CD4-positive, alpha-beta T cell treated with Interleukin-12 subunit alpha and Interleukin-12 subunit beta, for 1 hour (primary cell): ENCODE results near the gene PITPNC1.
"Not testable (repeated sequence)": the region's sequence is repeated elsewhere in the genome, so short reads cannot be mapped to it uniquely, and the experiment has no call there.

Experiments
- DNase-seq: peaks from one replicate; pipeline ENCODE4 v3.0.0-alpha.2; 2020

Gene PITPNC1

DNA sequence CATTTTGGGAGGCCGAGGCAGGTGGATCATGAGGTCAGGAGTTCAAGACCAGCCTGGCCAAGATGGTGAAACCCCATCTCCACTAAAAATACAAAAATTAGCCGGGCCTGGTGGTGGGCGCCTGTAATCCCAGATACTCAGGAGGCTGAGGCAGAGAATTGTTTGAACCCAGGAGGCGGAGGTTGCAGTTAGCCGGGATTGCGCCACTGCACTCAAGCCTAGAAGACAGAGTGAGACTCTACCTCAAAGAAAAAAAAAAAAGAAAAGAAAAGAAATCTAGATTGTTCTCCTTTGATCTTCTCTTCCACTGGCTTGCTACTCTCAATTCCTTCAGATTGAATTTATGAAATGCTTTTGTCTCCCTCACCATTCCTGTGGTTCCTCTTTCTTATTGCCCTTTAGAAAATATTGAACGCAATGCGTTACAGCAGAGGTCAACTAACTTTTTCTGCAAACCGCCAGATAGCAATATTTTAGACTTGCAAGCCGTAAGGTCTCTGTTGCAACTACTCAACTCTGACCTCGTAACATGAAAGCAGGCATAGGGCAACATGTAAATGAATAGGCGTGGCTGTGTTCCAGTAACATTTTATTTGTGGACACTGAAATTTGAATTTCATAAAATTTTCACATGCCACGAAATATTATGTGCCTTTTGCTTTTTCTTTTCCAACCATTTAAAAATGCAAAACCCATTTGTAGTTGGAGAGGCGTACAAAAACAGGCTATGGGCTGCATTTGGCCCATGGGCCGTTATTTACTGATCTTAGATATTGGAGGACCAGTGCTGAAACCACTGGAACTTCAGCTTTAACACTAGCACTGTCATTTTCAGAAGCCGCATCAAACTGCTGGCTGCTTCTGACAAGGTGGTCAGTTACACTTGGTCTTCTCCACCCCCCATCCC, 24.8 kb downstream of the PITPNC1 start:
- no peak for DNase-seq

DNA sequence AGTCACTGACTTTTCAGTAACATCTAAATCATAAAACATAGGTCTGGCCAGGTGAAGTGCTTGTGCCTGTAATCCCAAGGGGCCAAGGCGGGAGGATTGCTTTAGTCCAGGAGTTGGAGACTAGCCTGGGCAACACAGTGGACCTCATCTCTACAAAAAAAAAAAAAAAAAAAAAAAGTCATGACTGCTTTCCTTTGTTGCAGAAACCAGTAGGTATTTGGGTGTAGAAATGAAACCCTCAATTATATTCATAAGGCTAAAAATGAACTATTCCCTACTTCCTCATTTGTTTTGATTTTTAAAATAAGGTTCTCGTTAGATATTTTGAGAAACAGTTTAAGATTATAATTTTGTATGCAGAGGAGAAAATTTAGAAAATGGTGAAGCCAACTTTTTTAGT, 26.0 kb downstream of the PITPNC1 start:
- no peak for DNase-seq

DNA sequence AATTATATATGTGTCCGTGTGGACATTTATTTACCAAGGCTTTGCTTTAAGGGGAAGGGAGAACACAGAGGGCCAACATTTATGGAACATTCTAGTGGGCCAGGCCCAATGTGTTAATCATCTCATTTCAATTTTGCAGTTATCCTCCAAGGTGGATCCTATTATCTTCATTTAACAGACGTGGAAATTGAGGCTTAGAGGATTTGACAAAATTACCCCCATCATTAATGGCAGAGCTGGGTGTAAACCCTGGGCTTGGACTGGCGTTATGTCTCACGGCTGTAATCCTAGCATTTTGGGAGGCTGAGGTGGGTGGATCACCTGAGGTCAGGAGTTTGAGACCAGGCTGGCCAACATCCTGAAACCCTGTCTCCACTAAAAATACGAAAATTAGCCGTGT, 26.4 kb downstream of the PITPNC1 start:
- DNase-seq = no peak

DNA sequence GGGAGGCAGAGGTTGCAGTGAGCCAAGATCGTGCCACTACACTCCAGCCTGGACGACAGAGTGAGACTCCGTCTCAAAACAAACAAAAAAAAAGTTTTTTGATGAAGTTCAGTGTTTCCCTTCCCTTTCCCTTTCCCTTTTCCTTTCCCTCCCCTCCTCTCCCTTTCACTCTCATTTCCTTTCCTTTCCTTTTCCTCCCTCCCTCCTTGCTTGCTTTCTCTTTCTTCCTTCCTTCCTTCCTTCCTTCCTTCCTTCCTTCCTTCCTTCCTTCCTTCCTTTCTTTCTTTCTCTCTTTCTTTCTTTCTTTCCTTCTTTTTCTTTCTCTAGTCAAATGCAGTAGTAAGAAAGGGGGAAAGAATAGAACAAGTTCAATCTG, 31.4 kb downstream of the PITPNC1 start:
- not testable (repeated sequence) for DNase-seq

DNA sequence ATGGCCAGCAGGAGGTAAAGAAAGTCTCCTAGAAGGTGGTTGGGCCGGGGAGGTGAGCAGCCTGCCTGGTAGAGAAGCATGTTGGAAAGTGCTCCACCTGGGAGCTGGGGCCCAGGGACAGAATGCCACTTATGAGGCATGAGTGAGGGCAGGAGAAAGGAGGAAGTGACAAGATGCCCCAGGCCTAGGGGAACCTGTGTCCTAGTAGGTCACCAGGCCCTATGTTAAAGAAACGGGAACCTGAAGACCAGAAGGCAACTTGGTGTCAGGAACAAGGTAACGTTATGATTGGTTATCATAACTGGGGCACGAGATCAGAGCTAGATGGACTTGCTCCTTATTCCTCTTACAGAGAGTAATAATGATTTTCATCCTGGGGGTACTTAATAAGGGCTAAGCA, 34.3 kb downstream of the PITPNC1 start:
- DNase-seq = no peak

DNA sequence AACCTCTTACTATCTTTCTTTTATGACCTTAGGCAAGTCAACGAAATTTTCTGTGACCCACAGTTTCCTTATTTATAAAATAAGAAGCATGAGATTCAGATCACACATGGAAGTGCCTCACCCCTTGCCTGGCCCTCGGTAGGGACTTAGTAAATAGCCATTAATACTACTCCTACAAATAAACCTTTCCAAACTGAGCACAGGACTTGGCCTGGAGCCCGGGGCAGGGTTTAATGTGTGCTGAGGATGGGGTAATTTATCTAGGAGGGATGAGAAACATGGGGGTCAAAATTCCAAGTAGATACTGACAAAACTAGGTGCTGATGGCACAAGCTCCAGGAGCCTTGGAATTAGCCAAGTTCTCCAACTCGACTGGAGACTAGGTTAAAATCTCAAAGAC, 35.0 kb downstream of the PITPNC1 start:
- no peak for DNase-seq

DNA sequence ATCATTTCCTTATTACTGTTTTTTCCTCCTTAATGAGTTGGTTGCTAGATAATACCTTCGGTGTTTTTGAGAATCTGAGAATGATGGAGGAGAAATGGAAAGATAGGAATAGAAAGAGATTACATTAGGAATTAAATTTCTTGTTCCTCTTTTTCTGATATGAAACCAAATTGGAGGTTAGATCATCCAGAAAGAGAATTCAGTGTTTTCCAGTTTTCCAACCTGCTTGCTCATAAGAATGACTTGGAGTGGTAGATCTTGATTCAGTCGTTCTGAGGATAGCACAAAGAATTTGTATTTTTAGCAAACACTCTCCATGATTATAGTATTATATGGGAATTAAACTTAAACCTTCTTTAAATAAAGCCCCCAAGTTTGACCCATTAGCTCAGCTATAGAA, 35.9 kb downstream of the PITPNC1 start:
- no peak for DNase-seq

DNA sequence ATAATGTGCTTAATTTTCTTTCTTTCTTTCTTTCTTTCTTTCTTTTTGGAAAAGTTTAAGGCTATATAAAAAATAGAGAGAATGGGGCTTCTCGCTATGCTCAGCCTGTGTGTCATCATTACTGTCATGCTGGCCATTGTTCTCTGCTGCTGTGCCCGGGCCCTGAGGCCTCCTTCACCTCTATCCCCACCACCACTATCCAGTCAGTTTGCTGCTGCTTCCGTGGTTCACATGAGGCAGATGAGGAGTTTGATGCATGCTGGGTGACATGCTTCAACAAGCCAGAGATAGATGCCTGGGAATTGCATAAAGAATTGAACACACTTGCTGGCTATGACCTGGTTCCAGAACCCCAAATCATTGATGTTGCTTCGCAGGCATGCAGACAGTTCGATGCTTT, 36.3 kb downstream of the PITPNC1 start:
- DNase-seq = no peak

DNA sequence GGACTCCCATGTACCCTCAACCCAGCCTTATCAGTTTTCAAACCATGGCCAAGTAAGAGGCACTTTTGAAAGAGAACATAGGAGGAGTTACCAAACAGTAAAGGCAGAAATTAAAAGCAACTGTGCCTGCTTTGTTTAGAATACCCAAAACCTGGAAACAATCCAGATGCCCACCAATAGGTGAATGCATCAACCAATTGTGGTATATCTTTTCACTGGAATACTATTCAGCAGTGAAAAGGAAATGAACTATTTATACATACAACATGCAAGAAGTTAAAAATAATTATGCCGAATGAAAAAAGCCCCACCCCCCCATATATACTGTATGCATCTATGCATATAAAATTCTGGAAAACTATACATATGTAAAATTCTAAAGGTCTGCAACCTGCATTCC, 37.0 kb downstream of the PITPNC1 start:
- no peak for DNase-seq

DNA sequence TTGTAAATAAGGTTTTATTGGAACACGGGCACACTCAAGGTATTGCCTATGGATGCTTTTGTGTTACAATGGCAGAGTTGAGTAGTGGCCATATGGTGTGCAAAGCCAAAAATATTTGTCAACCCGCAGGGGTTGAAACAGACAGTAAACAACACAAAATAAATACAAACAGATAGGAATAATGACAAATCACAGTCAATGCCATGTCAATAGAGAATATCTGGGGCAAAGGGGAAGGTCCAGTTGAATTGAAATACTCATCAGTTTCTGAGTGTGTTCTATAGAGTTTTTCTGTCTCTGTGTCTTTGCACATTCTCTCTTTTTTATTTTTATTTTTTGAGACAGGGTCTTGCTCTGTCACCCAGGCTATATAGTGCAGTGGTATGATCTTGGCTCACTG, 37.5 kb downstream of the PITPNC1 start:
- no peak for DNase-seq

DNA sequence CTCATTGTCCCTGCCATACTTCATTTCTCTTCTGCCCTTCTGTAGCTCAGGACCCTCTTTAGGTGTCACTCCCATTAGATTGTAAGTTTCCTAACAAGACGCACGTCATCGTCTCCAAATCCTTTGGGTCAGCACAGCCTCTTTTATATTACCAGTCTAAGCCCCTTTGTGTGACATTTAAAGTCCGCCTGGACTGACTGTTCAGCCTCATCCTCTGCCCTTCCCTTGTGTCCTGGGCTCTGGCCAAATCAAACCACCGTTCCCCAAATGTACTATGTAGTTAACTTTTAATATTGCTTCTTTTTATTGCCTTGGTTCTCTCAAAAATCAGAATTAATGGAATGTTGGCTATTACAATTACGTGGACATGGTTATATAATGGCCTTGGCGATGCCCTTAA, 38.2 kb downstream of the PITPNC1 start:
- DNase-seq = no peak

DNA sequence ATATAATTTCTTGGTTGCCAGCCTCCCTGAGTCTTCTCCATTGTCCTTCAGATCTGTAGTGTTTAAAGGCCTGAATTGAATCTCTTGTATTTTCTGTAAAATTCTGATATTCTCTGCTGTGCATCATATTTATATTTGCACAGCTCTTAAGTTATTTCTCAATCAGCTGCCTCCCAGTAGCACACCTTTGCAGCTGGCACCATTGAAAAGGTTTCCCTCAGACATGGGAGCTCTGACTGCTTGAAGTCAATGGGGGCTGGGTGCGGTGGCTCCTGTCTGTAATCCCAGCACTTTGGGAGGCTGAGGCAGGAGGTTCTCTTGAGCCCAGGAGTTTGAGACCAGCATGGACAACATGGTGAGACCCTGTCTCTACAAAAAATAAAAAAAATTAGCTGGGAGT, 40.4 kb downstream of the PITPNC1 start:
- no peak for DNase-seq

DNA sequence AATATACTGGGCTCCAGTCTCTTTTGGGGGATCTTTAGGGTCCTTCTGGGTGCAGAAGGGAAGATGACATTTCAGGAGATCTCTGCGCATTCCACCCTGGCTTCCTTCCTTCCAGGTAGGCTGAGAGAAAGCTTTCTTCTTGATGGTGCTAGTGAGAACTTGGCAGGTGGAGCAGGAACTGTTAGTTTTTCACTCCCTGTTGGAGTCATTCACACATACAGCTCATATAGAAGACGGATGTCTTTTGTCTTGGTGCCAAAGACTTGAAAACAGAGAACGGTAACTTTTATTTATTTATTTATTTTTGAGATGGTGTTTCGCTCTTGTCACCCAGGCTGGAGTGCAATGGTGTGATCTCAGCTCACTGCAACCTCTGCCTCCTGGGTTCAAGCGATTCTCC, 43.9 kb downstream of the PITPNC1 start:
- DNase-seq = no peak

DNA sequence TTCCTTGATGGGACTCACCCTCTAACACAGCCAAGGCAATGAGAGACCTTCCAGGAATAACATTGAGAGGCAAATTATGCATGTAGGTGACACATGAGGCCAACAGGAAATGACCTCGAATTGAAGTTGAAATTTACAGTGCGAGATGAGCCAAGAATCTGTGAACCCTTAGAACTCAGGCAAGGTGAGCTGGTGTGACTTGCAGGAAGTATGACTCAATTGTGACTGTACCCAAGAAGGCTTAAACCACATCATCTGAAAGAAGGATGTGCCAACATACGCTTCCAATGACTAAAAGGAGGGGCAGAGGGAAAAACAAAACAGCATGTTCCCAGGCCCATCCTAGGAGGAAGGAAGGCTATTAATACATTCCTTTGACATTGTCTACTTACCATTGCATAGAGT, 44.8 kb downstream of the PITPNC1 start:
- peak; percentile 86 for DNase-seq

DNA sequence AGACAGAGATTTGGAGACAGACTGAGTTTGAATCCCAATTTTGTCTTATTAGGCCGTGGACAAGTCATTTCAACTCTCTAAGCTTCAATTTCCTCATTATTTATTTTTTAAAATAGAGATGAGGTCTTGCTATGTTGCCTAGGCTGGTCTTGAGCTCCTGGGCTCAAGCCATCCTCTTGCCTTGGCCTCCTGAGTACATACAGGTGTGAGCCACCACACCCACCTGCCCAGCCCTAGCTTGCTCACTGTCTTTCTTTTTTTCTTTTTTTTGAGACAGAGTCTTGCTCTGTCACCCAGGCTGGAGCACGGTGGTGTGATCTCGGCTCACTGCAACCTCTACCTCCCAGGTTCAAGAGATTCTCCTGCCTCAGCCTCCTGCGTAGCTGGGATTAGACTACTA, 45.2 kb downstream of the PITPNC1 start:
- peak; percentile 42 for DNase-seq

DNA sequence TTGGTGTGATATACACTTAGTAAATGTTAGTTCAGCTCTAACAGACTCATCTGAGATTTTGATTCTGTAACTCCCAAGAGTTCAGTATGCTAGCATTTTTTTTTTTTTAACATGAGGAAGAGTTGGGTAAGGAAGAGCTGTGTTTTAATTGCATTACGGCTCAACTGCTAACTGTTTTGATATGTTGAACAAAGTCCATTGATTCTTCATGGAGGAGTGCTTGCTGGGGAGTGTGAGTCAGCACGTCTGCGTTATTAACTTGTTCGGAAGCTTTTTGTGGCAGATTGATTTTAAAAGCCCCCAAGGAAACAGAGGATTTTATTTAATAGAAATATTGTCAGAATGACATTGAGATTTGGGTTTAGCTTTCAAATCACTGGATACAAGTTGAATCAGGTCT, 45.8 kb downstream of the PITPNC1 start:
- no peak for DNase-seq

DNA sequence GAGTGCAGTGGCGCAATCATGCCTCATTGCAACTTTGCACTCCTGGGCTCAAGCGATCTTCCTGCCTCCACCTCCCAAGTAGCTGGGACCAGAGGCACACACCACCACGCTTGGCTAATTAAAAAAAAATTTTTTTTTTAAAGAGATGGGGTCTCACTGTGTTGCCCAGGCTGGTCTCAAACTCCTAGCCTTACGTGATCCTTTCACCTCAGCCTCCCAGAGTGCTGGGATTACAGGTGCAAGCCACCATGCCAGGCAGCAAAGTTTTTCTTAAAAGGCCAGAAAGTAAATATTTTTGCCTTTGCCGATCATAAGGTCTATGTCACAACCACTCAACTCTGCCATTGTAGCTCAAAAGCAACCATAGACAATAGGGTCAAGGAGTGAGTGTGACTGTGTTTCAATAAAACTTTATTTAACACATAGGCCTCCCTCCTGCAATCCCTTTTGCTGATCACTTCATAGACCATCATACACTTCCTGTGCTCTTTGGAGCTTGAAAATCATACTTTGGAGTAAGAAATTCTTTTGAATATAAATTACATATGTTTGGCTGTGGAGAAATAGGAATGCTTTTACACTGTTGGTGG, 48.6 kb downstream of the PITPNC1 start:
- DNase-seq = no peak

DNA sequence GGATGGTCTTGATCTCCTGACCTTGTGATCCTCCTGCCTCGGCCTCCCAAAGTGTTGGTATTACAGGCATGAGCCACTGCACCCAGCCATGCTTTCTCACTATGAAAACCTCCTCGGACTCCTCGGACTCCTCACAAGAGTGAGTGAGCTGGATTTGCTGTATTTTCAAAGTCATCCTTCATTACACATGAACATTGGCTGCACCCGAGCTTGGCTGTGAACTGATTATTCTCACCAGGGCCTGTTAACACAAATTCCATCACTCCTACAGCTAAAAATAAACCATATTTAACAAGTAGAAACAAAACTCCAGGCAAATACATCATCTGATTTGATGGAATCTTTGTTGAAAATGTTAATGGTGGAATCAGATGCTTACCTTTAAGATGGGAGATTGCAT, 50.3 kb downstream of the PITPNC1 start:
- no peak for DNase-seq

DNA sequence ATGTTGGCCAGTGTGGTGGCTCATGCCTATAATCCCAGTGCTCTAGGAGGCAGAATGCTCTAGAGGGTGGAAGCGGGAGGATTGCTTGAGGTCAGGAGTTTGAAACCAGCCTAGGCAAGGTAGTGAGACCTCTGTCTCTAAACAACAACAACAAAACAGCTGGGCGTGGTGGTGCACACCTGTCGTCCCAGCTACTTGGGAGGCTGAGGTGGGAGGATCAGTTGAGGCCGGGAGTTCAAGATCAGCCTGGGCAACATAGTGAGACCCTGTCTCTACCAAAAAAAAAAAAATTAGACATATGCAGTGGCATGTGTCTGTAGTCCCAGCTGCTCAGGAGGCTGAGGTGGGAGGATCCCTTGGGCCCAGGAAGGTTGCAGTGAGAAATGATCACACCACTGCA, 53.4 kb downstream of the PITPNC1 start:
- DNase-seq = not testable (repeated sequence)

DNA sequence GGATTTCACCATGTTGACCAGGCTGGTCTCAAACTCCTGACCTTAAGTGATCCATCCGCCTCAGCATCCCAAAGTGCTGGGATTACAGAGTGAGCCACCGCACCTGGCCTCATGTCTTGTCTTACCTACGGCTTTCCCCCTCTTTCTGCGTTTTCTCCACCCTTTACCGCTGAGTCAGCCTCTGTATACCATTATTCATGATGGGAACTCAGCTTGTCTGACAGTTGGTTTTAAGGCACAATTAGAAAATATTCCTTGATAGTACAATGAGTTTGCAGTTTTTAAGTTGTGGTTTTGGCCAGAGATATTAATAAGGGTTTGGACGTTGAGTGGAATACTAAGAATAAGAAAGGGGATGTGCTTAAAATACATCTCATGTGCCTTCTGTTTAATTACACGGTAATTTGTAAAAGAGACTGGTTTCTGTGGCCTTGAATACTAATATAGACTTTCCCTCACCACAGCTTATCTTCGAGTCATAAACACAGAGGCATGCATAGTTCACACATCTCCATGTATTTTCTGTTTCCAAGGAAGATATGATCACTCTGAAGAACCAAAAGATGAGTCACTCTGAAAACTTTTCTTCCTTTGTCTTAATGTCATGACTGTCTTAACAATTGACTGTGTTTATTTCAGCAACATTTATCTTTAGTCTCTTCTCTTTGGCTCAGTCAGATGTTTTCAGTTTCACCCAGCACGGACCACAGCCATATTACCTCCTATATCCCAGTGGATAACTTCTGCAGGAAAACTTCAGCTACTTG, 54.4 kb downstream of the PITPNC1 start:
- DNase-seq = peak; percentile 38

DNA sequence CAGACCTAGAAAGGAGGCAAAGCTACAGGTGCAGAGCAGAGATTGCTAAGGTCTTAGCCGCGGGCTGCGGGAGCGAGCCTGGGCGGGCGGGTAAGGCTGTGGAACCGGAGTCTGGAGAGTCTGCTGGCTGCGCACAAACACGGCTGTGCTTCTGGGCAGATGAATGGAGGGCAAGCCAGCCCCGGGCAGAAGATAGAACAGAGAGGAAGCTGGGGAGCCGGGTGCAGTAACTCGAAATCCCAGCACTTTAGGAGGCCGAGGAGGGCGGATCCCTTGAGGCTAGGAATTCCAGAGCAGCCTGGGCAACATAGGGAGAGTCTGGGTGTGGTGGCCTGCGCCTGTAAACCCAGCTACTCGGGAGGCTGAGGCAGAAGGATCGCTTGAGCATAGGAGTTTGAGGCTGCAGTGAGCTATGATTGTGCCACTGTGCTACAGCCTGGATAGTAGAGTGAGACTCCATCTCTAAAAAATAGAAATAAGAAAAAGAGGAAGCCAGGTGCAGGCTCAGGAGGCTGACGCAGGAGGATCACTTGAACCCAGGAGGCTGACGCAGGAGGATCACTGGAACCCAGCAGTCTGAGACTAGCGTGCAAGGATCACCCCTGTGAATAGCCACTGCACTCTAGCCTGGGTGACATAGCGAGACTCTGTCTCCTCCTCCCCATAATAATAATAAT, 56.3 kb downstream of the PITPNC1 start:
- DNase-seq = no peak

DNA sequence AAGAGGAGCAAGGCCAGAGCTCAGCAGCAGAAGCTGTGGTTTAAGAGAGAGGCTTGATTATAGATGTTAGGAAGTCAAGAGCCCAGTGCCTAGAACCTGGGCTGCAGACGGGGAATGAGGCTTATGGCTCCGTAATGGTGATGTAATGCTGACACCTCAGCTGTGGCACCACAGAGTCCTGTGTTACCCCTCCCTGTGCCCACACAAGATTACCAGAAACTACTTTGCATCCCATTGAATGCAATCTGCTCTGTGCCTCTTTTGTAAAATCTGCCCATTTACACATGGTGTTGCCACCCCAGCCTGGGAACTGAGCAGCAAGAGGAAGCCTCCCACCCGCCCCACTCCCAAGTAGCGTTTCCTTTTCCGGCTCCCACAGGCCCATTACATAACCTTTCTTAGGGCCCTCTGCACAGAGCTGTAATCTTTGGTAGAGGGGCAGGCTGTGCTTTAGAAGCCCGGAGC, 57.0 kb downstream of the PITPNC1 start:
- DNase-seq = peak; percentile 75

DNA sequence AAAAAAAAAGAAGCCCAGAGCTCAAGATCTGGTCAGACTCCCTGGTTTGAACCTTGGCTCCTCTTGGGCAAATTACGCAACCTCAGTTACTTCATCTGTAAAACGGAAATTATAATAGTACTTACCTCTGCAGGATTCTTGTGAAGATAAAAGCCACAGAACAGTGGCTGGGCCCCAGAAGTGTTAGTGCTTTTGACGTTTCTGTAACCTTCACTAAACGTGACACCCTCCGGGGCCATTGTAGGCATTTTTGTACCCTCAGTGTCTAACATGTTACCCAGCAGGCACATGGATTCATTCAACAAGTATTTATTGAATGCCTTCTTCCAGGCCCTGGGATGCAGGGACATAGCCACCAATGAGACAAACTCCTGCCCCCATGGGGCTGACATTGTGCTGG, 58.0 kb downstream of the PITPNC1 start:
- peak; percentile 83 for DNase-seq
